Right lobe of liver (tissue), 4 donors: ENCODE results near the gene NCCRP1.

Experiments
- POLR2A ChIP-seq: fragments of 450-650 bp; IDR thresholded peaks from one replicate; pipeline ENCODE4 v1.6.1; 2017; ENCODE audit warnings: antibody characterized with exemption, mild to moderate bottlenecking
- TF ChIP-seq, protein P1 (sequence below), 4 donors: fragments of 200-600 bp in 3 of 4; fragments of 450-650 bp in 1 of 4; IDR thresholded peaks; one replicate each; pipeline versions ENCODE4 v1.5.1 to v1.8.0; 2016 to 2022; ENCODE audit warnings: antibody characterized with exemption in 4 of 4, mild to moderate bottlenecking in 2 of 4
- donor health status: DM: no; HTN: no; CAD: no.
- donor health status: DM: no; HTN: no; CAD: no.
- donor health status: DM: no; HTN: yes; CAD: no.

DNA sequence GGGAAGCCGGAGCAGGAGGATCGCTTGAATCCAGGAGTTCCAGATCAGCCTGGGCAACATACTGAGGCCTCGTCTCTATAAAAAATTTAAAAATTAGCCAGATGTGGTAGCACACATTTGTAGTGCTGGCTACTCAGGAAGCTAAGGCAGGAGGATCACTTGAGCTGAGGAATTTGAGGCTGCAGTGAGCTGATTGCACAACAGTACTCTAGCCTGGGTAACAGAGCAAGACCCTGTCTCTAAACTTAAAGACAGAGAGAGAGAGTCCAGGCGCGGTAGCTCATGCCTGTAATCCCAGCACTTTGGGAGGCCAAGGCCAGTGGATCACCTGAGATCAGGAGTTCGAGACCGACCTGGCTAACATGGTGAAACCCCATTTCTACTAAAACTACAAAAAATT lies 43.7 kb downstream of the NCCRP1 start:
- TF ChIP-seq, protein P1, sequence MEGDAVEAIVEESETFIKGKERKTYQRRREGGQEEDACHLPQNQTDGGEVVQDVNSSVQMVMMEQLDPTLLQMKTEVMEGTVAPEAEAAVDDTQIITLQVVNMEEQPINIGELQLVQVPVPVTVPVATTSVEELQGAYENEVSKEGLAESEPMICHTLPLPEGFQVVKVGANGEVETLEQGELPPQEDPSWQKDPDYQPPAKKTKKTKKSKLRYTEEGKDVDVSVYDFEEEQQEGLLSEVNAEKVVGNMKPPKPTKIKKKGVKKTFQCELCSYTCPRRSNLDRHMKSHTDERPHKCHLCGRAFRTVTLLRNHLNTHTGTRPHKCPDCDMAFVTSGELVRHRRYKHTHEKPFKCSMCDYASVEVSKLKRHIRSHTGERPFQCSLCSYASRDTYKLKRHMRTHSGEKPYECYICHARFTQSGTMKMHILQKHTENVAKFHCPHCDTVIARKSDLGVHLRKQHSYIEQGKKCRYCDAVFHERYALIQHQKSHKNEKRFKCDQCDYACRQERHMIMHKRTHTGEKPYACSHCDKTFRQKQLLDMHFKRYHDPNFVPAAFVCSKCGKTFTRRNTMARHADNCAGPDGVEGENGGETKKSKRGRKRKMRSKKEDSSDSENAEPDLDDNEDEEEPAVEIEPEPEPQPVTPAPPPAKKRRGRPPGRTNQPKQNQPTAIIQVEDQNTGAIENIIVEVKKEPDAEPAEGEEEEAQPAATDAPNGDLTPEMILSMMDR (IDR thresholded peaks at IDR 0.05), result no peak
- TF ChIP-seq POLR2A, result no peak
